C4-2B (cell line): ENCODE results near the gene CCDC54.

ENCODE experiments used
- ZFX ChIP-seq: fragments of 450-650 bp; IDR thresholded peaks from 2 replicates; pipeline ENCODE4 v1.6.1; 2017
- TF ChIP-seq, protein P1 (sequence below): fragments of 450-650 bp; conservative IDR thresholded peaks from 2 replicates; pipeline ENCODE4 v1.5.1; 2017; ENCODE audit warnings: mild to moderate bottlenecking

DNA sequence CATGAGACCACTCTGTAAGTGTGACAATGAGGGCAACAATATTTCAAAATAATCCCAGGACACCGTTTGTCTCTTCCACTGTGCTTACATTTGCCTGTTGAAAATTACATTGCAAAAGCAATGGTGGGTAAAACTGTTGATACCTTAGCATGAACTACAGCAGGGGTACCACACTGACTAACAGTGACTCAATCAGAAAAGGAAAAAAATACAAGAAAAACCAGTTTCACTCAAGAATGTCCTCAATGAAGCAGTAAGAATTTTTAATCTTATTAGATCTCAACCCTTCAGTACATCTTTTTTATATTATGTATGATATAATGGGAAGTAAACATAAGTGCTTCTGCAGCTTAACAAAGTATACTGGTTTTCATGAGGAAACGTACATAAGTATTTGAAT is 1.6 kb upstream of the CCDC54 start:
- TF ChIP-seq, protein P1, sequence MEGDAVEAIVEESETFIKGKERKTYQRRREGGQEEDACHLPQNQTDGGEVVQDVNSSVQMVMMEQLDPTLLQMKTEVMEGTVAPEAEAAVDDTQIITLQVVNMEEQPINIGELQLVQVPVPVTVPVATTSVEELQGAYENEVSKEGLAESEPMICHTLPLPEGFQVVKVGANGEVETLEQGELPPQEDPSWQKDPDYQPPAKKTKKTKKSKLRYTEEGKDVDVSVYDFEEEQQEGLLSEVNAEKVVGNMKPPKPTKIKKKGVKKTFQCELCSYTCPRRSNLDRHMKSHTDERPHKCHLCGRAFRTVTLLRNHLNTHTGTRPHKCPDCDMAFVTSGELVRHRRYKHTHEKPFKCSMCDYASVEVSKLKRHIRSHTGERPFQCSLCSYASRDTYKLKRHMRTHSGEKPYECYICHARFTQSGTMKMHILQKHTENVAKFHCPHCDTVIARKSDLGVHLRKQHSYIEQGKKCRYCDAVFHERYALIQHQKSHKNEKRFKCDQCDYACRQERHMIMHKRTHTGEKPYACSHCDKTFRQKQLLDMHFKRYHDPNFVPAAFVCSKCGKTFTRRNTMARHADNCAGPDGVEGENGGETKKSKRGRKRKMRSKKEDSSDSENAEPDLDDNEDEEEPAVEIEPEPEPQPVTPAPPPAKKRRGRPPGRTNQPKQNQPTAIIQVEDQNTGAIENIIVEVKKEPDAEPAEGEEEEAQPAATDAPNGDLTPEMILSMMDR, result no peak
- no peak for TF ChIP-seq ZFX
